ENCODE measurements around the gene BCAN.

Gene BCAN

GRCh38 chr1:156663178-156663577 lies 21.3 kb downstream of the BCAN start:
- no peak for DNase-seq

DNA sequence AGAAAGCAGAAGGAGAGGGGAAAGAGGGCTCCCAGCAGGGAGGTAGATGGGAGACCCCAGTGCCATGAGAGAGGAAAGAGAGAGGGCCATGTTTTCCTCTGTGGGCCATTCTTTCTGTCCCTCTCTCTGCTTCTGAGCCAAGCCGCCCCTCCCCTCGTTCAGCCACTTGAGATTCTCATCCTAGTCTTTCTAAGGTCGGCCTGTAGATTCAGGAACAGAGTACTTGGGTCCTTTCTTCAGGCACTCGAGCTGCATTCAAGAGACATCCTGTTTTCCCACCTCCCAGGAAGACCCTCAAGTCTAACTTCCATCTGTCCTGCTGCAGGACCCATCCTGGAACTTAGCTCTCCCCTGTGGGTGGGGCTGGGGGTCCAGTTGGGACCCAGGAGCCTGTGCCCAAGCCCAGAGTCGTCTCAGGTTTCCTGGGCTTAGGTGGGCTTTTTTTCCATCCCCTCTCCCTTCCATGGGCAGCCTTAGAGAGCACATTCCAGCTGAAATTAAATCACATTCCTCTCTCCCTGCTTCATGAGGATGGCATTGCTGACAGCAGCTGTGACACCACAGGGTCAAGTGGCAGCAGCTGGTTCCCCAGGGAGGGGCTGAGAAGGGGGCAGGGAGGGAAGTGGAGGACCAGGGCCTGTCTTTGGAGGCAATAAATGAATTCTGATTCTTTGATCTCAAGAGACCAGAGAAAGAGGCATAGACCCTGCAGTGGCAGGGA lies 22.3 kb downstream of the BCAN start:
- DNase-seq: no peak

GRCh38 chr1:156664767-156665411 lies 23.0 kb downstream of the BCAN start:
- DNase-seq: no peak

DNA sequence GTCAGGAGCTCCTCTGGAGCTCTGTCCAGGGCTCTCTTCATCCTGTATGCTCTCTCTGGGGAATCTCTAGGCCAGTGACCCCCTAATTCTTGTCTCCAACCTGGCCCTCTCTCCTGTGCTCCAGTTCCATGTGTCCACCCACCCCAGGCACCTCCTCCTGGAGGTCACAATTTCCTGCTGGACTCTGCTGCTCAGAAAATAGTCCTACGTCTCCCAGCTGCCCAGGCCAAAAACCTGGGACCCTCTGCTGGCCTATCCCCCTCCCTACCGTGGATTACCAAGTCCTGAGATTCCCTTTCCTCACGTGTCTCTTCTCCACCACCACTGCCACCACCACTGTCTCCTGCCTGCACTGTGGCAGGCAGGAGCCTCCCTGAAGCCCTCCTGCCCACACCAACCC lies 23.6 kb downstream of the BCAN start:
- no peak for DNase-seq

DNA sequence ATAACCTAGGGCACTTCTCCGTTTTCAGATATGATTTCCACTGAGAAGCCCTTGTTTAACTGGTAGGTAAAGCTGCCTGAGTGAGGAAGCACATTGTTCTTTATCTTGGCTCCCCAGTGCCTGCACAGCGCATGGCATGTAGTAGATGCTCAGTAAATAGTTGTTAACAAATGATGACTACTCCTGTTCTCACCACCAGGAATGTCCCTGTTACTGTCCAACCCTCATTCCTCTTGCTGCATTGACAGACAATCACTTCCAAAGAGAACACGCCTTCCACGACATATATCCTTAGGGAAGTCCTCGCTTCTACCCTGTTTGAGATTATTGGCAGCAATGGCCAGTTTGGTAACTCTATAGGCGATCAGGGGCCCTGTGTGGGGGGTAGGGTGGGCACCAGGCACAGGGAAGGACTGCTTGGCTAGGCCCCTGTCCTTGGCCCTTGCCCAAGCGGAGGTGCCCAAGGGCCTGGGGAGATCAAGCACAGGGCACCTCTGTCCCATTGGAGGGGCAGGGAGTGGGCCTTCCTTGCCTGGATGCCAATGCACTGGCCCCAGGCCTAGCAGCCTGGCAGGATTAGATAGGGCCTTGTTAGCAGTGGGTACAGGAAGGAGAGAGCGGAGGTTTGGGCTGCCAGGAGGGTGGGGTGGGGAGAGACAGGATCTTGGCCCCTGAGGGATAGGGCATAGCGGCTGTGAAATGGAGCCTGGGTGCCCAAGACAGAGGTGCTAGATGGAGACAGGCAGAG lies 25.1 kb downstream of the BCAN start:
- no peak for DNase-seq

- no peak for DNase-seq
These were observed 25.7 kb downstream of the BCAN start for GRCh38 chr1:156667610-156667967.

DNA sequence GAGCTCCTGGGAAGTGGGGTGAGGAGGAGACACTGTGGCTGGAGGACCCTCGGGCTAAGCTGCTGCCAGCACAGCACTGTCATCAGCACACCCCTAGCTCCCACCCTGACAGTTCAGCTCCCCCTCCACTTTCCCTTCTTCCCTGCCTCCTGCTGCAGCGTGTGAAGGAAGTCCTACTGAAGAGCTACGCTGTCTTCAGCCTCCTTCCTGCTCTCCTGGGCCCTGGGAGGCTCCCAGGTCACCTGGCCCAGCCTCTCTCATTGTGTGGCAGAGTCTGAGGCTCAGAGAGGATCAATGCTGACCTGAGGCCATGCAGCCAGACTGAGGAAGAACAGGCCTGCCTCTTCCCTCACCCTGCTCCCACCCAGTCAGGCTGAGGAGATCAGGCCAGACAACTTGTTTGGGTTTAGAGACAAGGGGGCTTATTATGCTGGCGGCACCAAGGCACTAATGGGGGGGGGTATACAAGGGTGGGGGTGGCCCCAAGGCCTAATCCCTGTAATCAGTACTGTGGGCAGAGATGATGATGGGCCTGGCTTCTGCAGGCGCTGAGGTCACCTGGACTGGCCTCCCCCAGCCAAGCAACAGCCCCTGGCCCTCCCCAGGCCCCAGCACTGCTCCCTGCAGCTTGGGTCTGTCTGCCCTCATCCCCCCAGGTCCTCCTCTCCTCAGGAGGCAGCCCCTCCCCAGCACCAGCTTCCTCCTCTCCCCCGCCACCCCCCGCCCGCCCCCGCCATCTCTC lies 26.2 kb downstream of the BCAN start:
- DNase-seq: no peak

DNA sequence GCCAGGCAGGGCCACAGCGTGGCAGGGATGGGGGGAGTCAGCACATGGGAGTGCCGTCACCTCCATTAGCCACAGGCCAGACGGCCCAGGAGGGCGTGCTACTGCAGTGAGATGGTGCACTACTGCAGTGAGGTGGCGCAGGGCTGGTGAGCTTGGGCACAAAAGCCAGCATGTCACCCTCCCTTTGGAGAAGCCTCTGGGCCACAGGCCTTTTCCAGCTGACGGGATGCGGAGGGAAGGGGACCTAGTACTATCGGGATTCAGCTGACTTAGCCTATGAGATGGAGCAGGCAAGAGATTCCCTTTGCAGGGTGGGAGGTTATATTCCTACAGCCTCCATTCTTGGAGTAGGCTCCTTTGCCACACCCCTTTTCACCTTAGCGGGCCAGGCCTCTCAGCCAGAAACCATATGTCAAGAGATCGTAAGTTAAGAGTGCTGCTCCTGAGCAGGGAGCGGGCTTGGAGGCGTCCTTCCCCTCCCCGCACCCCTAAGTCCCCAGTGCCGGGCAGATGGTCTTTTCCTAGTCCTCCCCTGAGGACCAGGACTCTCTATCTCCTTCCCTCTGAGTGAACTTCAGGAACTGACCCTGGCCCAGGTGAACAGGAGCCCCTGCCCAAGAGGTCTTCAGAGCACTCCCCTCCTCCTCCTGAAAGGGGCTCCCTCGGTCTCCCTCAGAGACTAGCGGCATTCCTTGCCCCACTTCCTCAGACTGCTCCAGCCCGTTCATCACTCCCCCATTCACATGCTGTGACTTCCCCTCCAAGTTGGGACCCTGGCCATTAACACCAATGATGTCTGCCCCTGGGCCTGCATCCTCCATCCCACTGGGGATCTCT lies 27.1 kb downstream of the BCAN start:
- no peak for DNase-seq

GRCh38 chr1:156669794-156670193 lies 27.9 kb downstream of the BCAN start:
- no peak for DNase-seq

DNA sequence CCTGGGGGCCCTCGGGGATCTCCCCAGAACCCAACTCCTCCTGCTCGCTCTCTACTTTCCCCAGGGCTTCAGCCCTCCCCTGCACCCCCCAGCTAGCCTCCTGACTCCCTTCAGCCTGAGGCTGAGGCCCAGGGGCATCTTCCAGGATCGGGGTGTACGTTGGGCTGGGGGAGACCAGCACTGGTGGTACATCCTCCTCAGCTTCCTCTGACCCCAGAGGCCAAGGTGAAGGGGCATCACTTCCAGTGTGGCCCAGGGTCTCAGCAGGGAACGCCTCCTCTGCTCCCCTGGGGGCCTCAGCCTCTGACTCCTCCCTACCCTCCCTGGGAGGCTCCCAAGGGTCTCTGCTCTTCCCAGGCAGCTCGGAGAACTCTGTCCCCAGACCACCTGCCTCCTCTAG lies 28.4 kb downstream of the BCAN start:
- no peak for DNase-seq

DNA sequence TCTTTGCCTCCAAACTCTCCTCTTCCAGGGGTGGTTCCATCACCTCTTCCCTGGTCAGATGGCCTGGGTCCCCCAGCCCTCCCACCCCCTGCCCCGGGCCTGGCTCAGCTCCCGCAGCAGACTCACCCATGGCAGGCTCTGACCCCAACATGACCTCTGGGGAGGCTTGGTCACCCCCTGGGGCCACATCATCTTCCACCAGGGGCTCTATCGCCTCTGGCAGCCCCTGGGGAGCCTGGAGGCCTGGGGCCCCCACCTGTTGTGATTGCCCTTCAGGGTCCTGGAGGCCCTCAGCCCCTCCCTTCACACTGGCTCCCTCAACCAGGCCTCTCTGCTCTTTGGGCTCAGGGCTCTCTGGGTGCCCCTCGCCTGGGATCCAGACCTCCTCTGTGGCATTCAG lies 28.9 kb downstream of the BCAN start:
- no peak for DNase-seq

GRCh38 chr1:156671804-156672203 lies 29.9 kb downstream of the BCAN start:
- no peak for DNase-seq

GRCh38 chr1:156673387-156674121 lies 31.6 kb downstream of the BCAN start:
- DNase-seq: no peak

DNA sequence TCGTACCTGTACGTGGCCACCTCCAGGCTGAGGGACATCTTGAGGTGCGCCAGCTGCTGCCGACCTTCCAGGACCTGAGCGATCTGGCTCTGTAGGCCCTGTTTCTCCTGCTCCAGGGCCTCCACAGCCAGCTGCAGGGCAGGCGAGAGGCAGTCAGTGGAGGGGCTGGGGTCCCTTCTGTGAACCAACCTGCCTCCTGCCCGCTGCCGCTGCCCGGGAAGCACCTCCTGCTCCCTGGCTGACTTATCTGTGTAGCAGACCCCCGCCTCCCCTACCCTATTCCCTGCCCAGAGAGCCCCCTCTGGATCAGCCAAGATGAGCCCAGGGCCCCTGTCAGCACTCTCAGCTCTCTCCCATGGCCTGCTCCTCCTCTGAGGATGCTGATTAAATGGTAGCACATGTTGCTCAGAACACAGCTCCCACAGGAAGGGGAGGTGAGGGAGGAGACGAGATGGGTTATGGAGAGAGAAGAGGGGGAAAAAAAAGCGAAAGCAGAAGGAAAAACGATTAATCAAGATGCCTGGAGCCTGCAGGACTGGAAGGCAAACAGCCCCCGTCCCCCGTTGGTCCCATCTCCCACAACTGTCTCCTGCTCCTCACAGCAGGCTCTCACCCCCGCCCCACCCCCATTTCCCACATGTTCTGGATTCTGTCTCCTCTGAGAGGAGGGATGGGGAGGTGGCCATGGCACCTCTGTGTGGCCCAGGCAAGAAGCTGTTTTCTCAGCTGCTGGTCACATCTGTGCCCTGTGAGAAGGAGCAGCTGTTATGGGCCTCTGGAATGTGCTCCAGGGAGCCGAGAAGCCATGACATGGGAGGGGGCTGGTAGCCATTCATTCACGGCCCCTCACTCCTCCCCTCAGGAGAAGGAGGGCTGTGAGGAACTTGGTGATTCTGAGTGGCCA lies 33.5 kb downstream of the BCAN start:
- DNase-seq: no peak

- no peak for DNase-seq
These were observed 34.4 kb downstream of the BCAN start for GRCh38 chr1:156676114-156676819.

DNA sequence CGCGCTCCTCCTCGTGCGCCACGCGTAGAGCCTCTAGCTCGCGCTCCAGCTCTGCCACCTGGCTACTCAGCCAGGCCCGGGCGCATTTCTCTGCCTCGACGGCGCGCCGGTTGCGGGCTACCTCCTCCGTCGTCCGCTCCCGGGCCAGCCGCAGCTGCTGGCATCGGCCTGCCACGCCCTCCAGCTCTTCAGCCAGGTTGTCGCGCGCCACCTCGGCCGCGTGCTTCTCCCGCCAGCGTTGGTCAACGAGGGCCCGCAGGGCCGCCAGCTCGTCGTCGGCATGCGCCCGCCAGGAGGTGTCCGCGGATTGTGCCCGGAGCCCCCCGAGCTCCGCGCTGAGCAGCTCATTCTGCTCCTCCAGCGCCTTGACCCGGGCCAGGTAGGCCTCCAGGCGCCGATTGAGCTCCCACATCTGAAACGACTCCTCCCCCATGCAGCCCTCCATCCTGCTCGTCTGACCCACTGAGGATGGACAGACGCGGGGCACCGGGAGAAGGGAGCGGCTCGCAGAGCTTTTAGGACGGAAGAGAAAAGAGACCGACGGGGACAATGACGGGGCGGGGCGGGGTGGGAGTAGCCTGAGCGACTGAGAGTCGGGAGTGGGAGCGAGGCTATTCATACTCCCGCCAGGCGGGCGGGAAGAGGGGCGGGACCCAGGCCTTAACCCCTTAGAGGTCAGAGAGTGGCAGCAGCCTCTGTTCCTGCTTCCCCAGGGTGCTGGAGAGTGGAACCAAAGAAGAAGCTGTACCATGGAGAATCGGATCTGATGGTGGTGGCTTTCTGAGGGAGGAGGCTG lies 35.1 kb downstream of the BCAN start, which contains the start of gene NES:
NES (minus strand) TSS at position 588 of the 796 bp plus-strand sequence; CDS start at position 445, 143 bp downstream.
- peak; percentile 70 for DNase-seq

DNA sequence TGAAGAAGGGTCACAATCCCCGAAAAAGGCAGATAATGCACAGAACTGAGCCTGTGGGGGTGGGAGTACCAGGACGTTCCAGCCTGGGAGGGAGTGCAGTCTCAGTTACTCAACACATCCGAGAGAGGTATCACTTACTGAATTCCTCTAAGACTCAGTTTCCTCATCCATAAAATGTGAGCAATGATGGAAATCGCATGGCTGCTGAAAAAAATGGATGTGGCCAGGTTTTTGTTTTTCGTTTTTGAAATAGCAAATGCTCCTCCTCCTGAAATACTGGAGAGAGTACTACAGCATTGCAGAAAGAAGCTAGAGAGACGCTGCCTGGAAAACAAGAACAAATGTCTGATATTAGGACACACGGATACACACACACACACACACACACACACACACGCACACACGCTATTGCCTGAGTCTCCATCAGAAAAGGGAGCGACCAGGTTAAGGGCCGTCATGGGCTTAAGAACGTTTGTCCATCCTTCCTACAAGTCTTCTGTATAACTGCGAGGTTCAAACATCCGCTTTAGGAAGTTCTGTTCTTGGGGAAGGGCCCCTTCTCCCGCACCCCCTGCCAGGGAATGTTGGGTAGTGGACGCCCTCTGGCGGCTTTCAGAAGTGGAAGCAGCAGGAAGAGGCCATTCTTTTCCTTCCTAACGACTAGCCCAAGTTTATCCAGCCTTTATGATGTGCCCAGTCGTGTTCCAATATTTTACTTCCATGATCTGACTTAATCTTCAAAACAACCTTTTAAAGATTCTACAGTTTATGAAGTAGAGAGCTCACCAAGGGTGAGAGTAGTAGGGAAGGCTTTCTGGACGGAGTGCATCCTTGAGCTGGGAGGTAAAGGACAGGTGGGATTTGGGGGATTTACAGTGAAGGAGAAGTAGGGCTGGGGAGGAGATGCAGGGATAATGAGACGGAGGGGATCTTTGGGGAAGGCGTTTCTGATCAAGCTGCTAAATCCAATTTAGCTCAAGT lies 36.0 kb downstream of the BCAN start:
- peak; percentile 62 for DNase-seq

- no peak for DNase-seq
These were observed 38.1 kb downstream of the BCAN start for GRCh38 chr1:156680056-156680455.

Data from COR-L47 (cell line).